ENCODE data around the gene LIPC.
"Not testable (repeated sequence)": the region's sequence is repeated elsewhere in the genome, so short reads cannot be mapped to it uniquely, and the experiment has no call there.

The LIPC gene

GRCh38 chr15:58585693-58586443 is 154.1 kb downstream of the LIPC start:
- DNase-seq (ENCODE audit: low read depth): no peak

GRCh38 chr15:58587486-58587885 is 155.7 kb downstream of the LIPC start:
- no peak for DNase-seq (ENCODE audit: low read depth)

GRCh38 chr15:58588096-58588495 is 156.3 kb downstream of the LIPC start:
- DNase-seq (ENCODE audit: low read depth): no peak

- DNase-seq (ENCODE audit: low read depth): no peak
Measured at GRCh38 chr15:58589047-58589446, 157.3 kb downstream of the LIPC start.

GRCh38 chr15:58590236-58590635 is 158.4 kb downstream of the LIPC start:
- no peak for DNase-seq (ENCODE audit: low read depth)

- no peak for DNase-seq (ENCODE audit: low read depth)
Measured at GRCh38 chr15:58590926-58591325, 159.1 kb downstream of the LIPC start.

GRCh38 chr15:58593870-58594269 is 162.1 kb downstream of the LIPC start:
- no peak for DNase-seq (ENCODE audit: low read depth)

- DNase-seq (ENCODE audit: low read depth): no peak
Measured at GRCh38 chr15:58594898-58595297, 163.1 kb downstream of the LIPC start.

GRCh38 chr15:58595516-58596263 is 163.9 kb downstream of the LIPC start:
- DNase-seq (ENCODE audit: low read depth): no peak

GRCh38 chr15:58597943-58598828 is 166.4 kb downstream of the LIPC start:
- DNase-seq (ENCODE audit: low read depth): no peak

- DNase-seq (ENCODE audit: low read depth): no peak
Measured at GRCh38 chr15:58598829-58599210, 167.0 kb downstream of the LIPC start.

- DNase-seq (ENCODE audit: low read depth): no peak
Measured at GRCh38 chr15:58602823-58603222, 171.0 kb downstream of the LIPC start.

- not testable (repeated sequence) for DNase-seq (ENCODE audit: low read depth)
Measured at GRCh38 chr15:58603927-58604326, 172.1 kb downstream of the LIPC start.

GRCh38 chr15:58604455-58604923 is 172.7 kb downstream of the LIPC start:
- no peak for DNase-seq (ENCODE audit: low read depth)

- DNase-seq (ENCODE audit: low read depth): no peak
Measured at GRCh38 chr15:58605931-58606530, 174.2 kb downstream of the LIPC start.

GRCh38 chr15:58606577-58607080 is 174.8 kb downstream of the LIPC start:
- no peak for DNase-seq (ENCODE audit: low read depth)

- DNase-seq (ENCODE audit: low read depth): no peak
Measured at GRCh38 chr15:58608129-58608590, 176.4 kb downstream of the LIPC start.

- no peak for DNase-seq (ENCODE audit: low read depth)
Measured at GRCh38 chr15:58608711-58609110, 176.9 kb downstream of the LIPC start.

- DNase-seq (ENCODE audit: low read depth): no peak
Measured at GRCh38 chr15:58611731-58612676, 180.2 kb downstream of the LIPC start.

- DNase-seq (ENCODE audit: low read depth): no peak
Measured at GRCh38 chr15:58616171-58616570, 184.4 kb downstream of the LIPC start.
